ENCODE measurements around the gene C1QTNF9. TPM values are rescaled to one million over a fixed set of nuclear protein-coding genes. Genes with fewer than 3 reads are reported as not detected.
"Not testable (repeated sequence)": the region's sequence is repeated elsewhere in the genome, so short reads cannot be mapped to it uniquely, and the experiment has no call there.

Gene C1QTNF9
- total and polyA plus RNA-seq, 8 donors, result 0.08 to 2.3 (median 0.31) TPM; not detected in 4

GRCh38 chr13:24322470-24322869, 13.1 kb downstream of the C1QTNF9 start:
- DNase-seq; H3K9me3 ChIP-seq; H3K4me3 ChIP-seq; H3K4me1 ChIP-seq; intact Hi-C loops (cut with DNase I; ENCODE audit: low total_unique reads); H3K27ac ChIP-seq; H3K36me3 ChIP-seq: not testable (repeated sequence)
- peak in 1 of 7 experiments; percentile 23 for TF ChIP-seq CTCF (IDR thresholded peaks at IDR 0.05)
- peaks cover 0 to 21% (median 0%) of the 10 kb centered on the region in 3 donors for H3K27me3 ChIP-seq
- WGBS, 5 donors, result 29 to 67% (median 47%) methylated on average over 2 of the region's 2 CpGs

DNA sequence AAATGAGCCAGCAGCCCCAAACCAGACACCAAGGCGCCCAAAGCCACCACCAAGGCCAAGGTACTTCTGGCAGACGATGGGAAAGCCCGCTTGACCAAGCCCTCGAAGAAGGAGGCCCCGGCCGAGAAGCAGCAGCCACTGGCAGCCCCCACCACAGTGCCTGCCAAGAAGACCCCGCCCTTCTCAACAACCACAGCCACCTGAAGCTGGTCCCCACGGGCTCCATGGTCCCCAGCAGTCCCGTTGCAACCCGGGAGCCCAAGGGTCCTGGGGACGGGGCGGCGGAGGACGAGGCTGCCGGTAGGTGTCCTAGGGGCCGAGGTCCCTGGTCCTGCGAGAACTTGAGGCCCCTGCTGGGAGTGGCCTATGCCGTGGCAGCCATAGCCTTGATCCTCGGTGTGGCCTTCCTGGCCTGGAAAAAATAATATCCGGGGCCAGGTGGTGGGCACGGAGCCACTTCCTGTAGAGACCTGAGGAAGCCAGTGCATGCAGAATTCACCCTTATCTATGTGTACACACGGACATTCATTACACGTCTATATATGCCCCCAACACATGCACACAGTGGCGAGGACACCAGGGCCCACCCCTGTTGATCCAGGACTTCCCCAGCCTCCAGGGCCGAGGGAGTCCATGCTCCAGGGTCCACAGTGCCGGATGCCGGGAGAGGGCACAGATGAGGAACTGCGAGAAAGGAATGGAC, 13.8 kb downstream of the C1QTNF9 start:
- Histone ChIP-seq H3K4me3 (no peak overlapping the region), H3K4me1 (peaks cover 0 to 5% (median 0%) of the 10 kb centered on the region in 4 donors), H3K27me3 (peaks cover 2 to 28% (median 3%) of the 10 kb centered on the region in 3 donors), H3K36me3 (no peaks in the 10 kb centered on the region), H3K9me3 (no peaks in the 10 kb centered on the region), H3K27ac (no peak overlapping the region)
- no peak for TF ChIP-seq EP300 (IDR thresholded peaks at IDR 0.05)
- no peak for TF ChIP-seq POLR2A (IDR thresholded peaks at IDR 0.05)
- no peak for TF ChIP-seq POLR2AphosphoS5 (IDR thresholded peaks at IDR 0.05)
- TF ChIP-seq CTCF (IDR thresholded peaks at IDR 0.05), result no peak
- intact Hi-C loops (cut with DNase I; ENCODE audit: low total_unique reads), result no loop called here
- DNase-seq, result no peak
- WGBS, 5 donors, result 75 to 80% (median 80%) methylated on average over 22 to 28 of the region's 28 CpGs

DNA sequence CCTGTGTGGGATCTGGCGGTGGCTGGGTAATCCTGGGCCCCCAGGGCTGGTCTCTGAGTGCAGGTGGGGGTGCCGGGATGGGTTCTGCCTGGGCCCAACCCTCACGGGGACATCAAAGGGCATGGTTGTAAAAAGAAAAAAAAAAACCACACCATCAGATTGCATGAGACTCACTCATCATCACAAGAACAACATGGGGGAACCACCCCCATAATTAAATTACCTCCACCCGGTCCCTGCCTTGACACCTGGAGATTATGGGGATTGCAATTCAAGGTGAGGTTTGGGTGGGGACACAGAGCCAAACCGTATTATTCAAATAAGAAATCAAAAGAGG, 14.3 kb downstream of the C1QTNF9 start:
- Histone ChIP-seq H3K4me3 (no peak overlapping the region), H3K4me1 (peaks cover 0 to 7% (median 0%) of the 10 kb centered on the region in 4 donors), H3K27ac (no peak overlapping the region), H3K9me3 (no peaks in the 10 kb centered on the region), H3K36me3 (no peaks in the 10 kb centered on the region), H3K27me3 (peaks cover 3 to 33% (median 4%) of the 10 kb centered on the region in 3 donors)
- WGBS, 5 donors, result 59 to 73% (median 65%) methylated on average over 3 to 5 of the region's 5 CpGs
- DNase-seq, result no peak
- intact Hi-C loops (cut with DNase I; ENCODE audit: low total_unique reads), result no loop called here
- TF ChIP-seq POLR2A (IDR thresholded peaks at IDR 0.05) (no peak), POLR2AphosphoS5 (IDR thresholded peaks at IDR 0.05) (no peak), CTCF (IDR thresholded peaks at IDR 0.05) (no peak), EP300 (IDR thresholded peaks at IDR 0.05) (no peak)

DNA sequence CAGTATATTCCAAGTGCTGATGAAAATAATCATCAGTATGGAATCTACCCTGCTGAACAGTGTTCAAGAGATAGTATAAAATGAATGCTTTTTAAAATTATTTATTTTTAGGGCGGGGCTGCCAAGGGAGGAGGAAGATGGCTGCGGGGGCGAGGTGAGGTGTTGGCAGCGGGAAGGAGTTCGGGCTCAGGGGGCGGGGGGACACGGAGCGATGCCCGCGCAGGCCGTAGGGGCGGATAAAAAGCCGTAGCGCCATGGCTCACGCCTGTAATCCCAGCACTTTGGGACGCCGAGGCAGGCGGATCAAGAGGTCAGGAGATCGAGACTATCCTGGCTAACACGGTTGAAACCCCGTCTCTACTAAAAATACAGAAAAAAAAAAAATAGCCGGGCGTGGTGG, 18.2 kb downstream of the C1QTNF9 start:
- H3K27me3 ChIP-seq, result peaks cover 3 to 33% (median 4%) of the 10 kb centered on the region in 3 donors
- H3K4me3 ChIP-seq; H3K36me3 ChIP-seq; H3K4me1 ChIP-seq; DNase-seq; intact Hi-C loops (cut with DNase I; ENCODE audit: low total_unique reads); H3K27ac ChIP-seq; H3K9me3 ChIP-seq: not testable (repeated sequence)
- 69 to 87% (median 78%) methylated on average over 23 of the region's 23 CpGs for WGBS, 5 donors

GRCh38 chr13:24328145-24328544, 18.8 kb downstream of the C1QTNF9 start:
- intact Hi-C loops (cut with DNase I; ENCODE audit: low total_unique reads), result no loop called here

More at GRCh38 chr13:24328145-24328544, 18.8 kb downstream of the C1QTNF9 start:
- Histone ChIP-seq H3K4me3 (peak overlapping the region in 2 of 4 donors; percentile 3 to 24), H3K36me3 (no peaks in the 10 kb centered on the region), H3K9me3 (no peaks in the 10 kb centered on the region), H3K27ac (no peak overlapping the region), H3K27me3 (peaks cover 3 to 29% (median 4%) of the 10 kb centered on the region in 3 donors), H3K4me1 (peaks cover 0 to 7% (median 0%) of the 10 kb centered on the region in 4 donors)
- no peak for TF ChIP-seq POLR2A (IDR thresholded peaks at IDR 0.05)
- no peak for TF ChIP-seq CTCF (IDR thresholded peaks at IDR 0.05)
- TF ChIP-seq POLR2AphosphoS5 (IDR thresholded peaks at IDR 0.05), result no peak
- TF ChIP-seq EP300 (IDR thresholded peaks at IDR 0.05), result no peak
- 11 to 27% (median 13%) methylated on average over 29 to 35 of the region's 38 CpGs for WGBS, 5 donors
- DNase-seq, result no peak
